ENCODE results near the gene FRMPD1. TPM values are rescaled to one million over a fixed set of nuclear protein-coding genes. Genes with fewer than 3 reads are reported as not detected.

FRMPD1 gene
- total RNA-seq, 1 donor from 2014 or later, result 3.3 TPM

DNA sequence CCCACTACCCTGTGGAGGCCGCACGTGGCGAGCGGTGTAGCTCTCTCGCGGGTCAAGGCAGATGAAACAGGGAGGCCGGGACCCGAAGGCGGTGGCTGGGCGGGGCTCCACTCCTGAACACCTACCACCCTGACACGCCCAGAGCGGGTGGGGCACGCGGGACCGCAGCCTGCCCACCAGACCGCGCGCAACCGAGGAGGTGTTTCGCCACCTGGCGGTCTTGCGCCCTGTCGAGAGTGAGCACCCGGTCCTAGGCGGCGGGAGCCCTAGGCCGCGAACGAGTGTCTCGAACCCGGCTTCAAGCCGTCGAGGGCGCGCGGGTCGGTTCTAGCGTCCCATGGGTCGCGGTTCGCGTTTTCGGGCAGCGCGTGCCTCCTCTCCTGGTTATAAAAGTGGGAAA, 136.3 kb downstream of the FRMPD1 start:
- DNase-seq, result no peak

DNA sequence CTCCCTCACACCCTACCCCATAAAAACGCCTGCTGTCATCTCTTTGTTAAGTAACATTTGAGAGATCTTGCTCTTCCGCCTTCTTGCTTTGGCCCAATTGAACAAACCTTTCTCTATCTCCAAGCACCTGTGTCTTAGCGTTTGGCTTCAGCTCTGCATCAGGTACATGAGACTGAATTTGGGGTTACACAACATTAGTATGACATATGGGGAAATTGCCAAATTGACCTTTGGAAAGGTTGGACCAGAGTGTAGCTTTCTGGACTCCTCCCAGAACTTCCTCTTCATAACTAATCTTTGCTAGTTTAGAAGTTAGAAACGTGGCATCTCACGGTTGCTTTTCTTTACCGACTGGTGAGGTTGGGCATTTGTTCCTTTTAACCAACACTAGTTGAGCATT, 137.6 kb downstream of the FRMPD1 start:
- DNase-seq, result no peak

DNA sequence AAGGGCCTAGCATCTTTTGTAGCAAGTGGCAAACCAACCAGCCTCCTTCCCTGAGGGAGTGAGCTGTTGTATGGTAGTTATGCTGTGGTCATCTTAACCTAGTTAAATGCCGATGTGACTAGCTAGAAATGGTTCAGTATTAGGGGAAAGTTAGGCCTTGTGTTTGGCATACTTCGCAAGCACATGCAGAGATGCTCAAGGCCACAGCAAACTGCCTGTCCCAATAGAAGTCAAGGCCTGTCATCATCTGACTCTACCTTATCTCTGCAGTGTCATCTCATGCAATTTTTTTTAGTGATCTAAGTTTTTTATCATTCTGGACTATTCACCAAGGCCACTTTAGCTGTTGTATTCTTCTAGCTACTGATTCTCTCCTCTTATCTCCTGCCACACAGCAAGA, 139.3 kb downstream of the FRMPD1 start:
- no peak for DNase-seq

DNA sequence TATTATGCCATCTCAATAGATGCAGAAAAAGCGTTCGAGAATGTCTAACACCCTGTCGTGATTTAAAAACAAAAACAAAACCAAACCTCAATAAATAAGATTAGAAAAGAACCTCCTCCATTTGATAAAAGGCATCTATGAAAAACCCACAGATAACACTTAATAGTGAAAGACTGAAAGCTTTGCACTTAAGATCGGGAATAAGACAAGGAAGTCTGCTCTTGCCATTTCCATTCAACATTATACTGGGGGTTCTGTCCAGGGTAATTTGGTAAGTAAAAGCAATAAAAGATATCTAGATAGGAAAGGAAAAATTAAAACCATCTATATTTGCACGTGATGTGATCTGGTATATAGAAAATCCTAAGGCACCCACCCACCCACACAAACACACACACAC, 141.4 kb downstream of the FRMPD1 start:
- DNase-seq, result no peak

DNA sequence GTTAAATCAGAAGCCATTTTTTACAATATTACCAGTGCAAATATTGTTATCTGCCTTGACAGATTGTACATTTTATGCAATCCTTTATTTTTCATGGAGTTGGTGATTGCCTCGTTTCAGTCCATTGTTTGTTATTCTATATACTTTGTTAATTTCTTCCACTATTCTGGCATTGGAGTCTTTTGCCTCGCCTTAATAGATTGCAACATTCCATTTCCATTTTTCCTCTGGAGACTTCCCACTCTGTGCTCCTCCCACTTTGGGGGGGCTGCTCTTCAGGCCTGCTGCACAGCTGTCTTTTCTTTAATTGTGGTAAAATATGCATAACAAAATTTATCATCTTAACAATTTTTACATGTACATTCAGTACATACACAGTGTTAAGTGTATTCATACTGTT, 145.5 kb downstream of the FRMPD1 start:
- DNase-seq, result no peak

Other genes starting within 250 kb of the FRMPD1 start
- 113 TPM for gene GRHPR, start 228.3 kb upstream of the FRMPD1 start, total RNA-seq
- 20.8 TPM for gene ZBTB5, start 185.5 kb upstream of the FRMPD1 start, total RNA-seq
- 29.3 TPM for gene POLR1E, start 165.0 kb upstream of the FRMPD1 start, total RNA-seq
- gene FBXO10, start 74.6 kb upstream of the FRMPD1 start, total RNA-seq, result 29.5 TPM
- 46.6 TPM for gene TOMM5, start 58.4 kb upstream of the FRMPD1 start, total RNA-seq
- gene TRMT10B, start 102.9 kb downstream of the FRMPD1 start, total RNA-seq, result 4.6 TPM
- gene EXOSC3, start 134.1 kb downstream of the FRMPD1 start, total RNA-seq, result 27.7 TPM
- gene DCAF10, start 149.8 kb downstream of the FRMPD1 start, total RNA-seq, result 24.6 TPM

All from tongue (tissue), 2 donors.